HG02571 (cell line): ENCODE results near the gene RAB11B.
A peak's percentile ranks its signal among the peaks of the same experiment; 100 is the strongest.
"Not testable (repeated sequence)": the region's sequence is repeated elsewhere in the genome, so short reads cannot be mapped to it uniquely, and the experiment has no call there.

ENCODE experiments used
- ATAC-seq: cut with Tn5 transposase; IDR thresholded peaks from one replicate; pipeline ENCODE4 v1.9.1; 2021; ENCODE audit warnings: mild to moderate bottlenecking, moderate library complexity; ENCODE audit not compliant: unreplicated experiment

RAB11B gene

GRCh38 chr19:8393192-8393870, 3.2 kb downstream of the RAB11B start:
- ATAC-seq = no peak

- ATAC-seq = no peak
These were observed 3.7 kb downstream of the RAB11B start for GRCh38 chr19:8393871-8394250.

GRCh38 chr19:8395621-8396082, 5.5 kb downstream of the RAB11B start:
- no peak for ATAC-seq

- ATAC-seq = no peak
These were observed 6.0 kb downstream of the RAB11B start for GRCh38 chr19:8396185-8396562.

- ATAC-seq = no peak
These were observed 6.5 kb downstream of the RAB11B start for GRCh38 chr19:8396563-8397203.

- no peak for ATAC-seq
These were observed 7.1 kb downstream of the RAB11B start for GRCh38 chr19:8397271-8397670.

- no peak for ATAC-seq
These were observed 7.7 kb downstream of the RAB11B start for GRCh38 chr19:8397746-8398310.

GRCh38 chr19:8398311-8398771, 8.2 kb downstream of the RAB11B start:
- no peak for ATAC-seq

- no peak for ATAC-seq
These were observed 9.6 kb downstream of the RAB11B start for GRCh38 chr19:8399681-8400188.

- no peak for ATAC-seq
These were observed 11.8 kb downstream of the RAB11B start for GRCh38 chr19:8401981-8402411.

- no peak for ATAC-seq
These were observed 13.1 kb downstream of the RAB11B start for GRCh38 chr19:8403098-8403819.

- no peak for ATAC-seq
These were observed 13.6 kb downstream of the RAB11B start for GRCh38 chr19:8403820-8404109.

- ATAC-seq = no peak
These were observed 14.4 kb downstream of the RAB11B start for GRCh38 chr19:8404391-8405151.

- not testable (repeated sequence) for ATAC-seq
These were observed 20.6 kb downstream of the RAB11B start for GRCh38 chr19:8410718-8411117.

- peak; percentile 98 for ATAC-seq
These were observed 22.8 kb downstream of the RAB11B start, which contains the start of gene MARCHF2 for GRCh38 chr19:8412783-8413628. Gene MARCHF2, plus strand, starts transcription at chr19:8413305. Its CDS starts 8,536 bp downstream, at chr19:8421841.

- ATAC-seq = no peak
These were observed 23.5 kb downstream of the RAB11B start for GRCh38 chr19:8413629-8413995.

- ATAC-seq = no peak
These were observed 26.6 kb downstream of the RAB11B start for GRCh38 chr19:8416796-8417195.

GRCh38 chr19:8421484-8422461, 31.6 kb downstream of the RAB11B start:
- no peak for ATAC-seq

- ATAC-seq = no peak
These were observed 33.7 kb downstream of the RAB11B start for GRCh38 chr19:8423817-8424223.
